Medulla oblongata (tissue), 1 donor: Measurements from ENCODE around the gene MAML2.

Experiments
- DNase-seq: peaks from one replicate; pipeline ENCODE4 v3.0.0-alpha.2; 2015; ENCODE audit errors: extremely low spot score

The MAML2 gene

DNA sequence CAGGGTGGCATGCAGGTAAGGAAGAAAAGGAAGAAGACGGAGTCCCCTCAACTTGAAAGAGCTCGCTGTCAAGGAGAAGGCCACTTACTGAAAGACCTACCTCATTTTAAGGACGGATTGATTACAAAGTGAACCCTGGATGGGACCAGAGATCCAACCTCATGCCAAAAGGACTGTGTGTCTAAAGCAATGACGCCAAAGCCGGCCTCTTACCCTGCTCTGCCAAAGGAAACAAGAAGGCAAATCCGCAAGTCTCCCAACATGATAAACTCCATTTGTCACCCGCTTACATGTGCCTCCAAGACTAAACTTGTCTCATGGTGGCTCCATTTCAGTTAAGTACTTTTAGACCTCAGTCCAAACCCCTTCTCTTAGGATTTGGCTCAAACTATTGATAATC, 270.4 kb downstream of the MAML2 start:
- DNase-seq, result no peak

DNA sequence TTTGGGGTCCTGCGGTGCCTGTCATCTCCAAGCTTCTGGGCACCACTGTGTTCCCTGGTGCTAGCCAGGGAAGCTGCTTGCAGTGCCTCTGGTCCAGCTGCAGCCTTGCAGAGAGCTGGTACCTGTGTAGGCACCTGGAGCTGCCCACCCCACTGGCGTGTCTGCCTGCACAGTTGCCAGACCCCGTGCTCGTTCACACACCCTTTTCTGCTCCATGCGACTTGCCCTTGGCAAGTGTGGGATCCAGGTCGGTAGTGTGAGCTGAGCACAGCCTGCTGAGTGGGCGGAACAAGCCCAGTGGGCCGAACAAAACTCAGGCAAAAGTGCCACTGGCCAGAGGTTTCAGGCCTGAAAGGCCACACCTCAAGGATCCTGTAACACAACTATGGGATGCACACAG, 272.5 kb downstream of the MAML2 start:
- no peak for DNase-seq

- peak; percentile 57 for DNase-seq
Observed at GRCh38 chr11:96067160-96067559, 275.8 kb downstream of the MAML2 start.

DNA sequence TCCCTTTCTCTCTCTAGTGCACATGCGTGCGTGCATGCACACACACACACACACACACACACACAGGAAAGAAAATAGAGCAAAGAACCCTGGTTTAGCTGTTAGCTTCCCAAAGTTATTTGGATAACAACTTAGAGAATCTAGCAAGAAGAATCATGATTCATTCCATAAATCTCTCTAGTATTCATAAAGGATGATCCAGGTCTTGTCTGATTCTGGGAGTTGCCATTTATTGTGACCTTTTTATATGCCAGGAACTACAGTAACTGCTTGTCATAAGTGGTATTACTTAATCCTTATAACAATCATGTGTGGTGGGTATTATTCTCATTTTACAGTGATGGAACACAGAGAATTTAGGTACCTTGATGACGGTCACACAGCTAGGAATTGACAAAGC, 277.6 kb downstream of the MAML2 start:
- DNase-seq, result no peak

- no peak for DNase-seq
Observed at GRCh38 chr11:96063886-96064285, 279.1 kb downstream of the MAML2 start.

DNA sequence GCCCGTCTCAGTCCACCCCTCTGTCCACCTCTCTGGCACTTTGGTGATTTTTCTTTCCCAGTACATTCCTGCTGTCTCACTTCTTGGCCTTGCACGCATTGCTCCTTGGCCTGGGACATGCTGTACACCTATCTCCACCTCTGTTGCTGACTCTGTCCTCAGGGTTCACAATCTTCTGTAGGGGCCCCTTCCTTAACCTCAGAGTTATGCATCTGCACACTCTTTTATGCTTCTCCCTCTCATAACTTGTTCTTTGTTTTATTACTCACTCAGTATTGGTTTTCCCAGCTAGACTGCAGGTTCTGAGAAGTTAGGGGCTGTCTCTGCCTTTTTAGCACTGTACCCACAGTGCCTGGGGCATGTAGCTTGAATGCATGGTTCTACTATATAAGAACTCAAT, 279.9 kb downstream of the MAML2 start:
- DNase-seq, result no peak

DNA sequence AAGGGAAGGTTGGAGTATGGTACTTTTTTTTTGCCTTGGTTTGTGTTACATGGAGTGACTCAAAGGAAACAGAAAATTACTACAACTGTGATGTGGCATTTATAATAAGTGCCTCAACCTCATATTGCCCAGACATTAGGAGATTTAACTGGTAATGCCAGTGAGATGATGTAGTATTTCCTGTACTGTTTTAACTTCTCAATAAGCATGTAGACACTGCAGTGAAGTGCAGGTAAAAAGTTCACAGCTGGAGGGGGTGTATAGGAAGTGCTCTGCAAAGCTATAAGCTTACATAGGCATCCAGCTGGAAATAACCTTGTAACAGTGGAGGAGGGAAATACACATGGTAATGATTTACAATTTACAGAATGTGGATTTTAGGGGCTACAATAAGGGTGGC, 280.9 kb downstream of the MAML2 start:
- DNase-seq, result no peak

DNA sequence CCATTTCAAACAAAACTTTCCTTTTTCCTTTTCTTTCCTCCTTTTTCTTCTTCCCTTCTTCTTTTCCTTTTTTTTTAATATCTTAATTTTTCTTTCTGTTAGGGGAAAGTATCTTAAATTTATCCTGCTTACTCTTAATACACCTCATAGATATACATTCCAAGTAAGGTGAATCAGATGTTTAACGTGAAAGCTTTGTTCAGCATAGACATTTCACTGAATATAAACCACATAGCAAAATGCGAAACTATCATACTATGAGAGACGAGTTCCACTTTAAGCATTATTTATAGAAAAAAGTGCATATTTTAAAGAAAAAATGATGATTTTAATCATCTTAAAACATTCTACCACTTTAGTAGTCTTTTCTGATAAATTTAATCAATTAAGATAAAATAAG, 281.3 kb downstream of the MAML2 start:
- DNase-seq, result no peak

GRCh38 chr11:96061069-96061468, 281.9 kb downstream of the MAML2 start:
- no peak for DNase-seq

- DNase-seq, result no peak
Observed at GRCh38 chr11:96057502-96057901, 285.5 kb downstream of the MAML2 start.

DNA sequence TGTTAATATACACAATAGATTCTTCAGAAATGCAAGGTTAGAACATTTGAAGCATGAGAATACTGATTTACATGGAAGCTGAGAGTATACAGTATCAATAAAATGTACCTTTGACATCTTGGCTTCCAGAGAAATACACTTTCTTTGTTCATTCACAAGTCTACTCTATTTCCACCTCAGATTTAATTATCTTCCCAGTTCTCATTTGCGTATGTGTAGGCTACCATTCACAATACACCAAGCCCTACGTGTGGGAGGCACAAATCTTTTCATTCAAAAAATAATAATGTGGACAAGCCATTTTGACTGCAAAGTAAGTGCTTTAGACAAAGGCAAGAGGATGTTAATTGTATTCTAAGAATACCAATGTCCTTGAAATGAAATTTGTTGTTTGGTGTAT, 286.4 kb downstream of the MAML2 start:
- no peak for DNase-seq

GRCh38 chr11:96055706-96056387, 287.1 kb downstream of the MAML2 start:
- DNase-seq, result no peak

- peak; percentile 69 for DNase-seq
Observed at GRCh38 chr11:96054870-96055705, 287.9 kb downstream of the MAML2 start.

- no peak for DNase-seq
Observed at GRCh38 chr11:96052921-96053651, 289.9 kb downstream of the MAML2 start.

- DNase-seq, result no peak
Observed at GRCh38 chr11:96051820-96052219, 291.2 kb downstream of the MAML2 start.

GRCh38 chr11:96050435-96051182, 292.4 kb downstream of the MAML2 start:
- DNase-seq, result no peak

GRCh38 chr11:96049426-96049825, 293.6 kb downstream of the MAML2 start:
- DNase-seq, result no peak

GRCh38 chr11:96045622-96046456, 297.2 kb downstream of the MAML2 start:
- DNase-seq, result peak; percentile 80

DNA sequence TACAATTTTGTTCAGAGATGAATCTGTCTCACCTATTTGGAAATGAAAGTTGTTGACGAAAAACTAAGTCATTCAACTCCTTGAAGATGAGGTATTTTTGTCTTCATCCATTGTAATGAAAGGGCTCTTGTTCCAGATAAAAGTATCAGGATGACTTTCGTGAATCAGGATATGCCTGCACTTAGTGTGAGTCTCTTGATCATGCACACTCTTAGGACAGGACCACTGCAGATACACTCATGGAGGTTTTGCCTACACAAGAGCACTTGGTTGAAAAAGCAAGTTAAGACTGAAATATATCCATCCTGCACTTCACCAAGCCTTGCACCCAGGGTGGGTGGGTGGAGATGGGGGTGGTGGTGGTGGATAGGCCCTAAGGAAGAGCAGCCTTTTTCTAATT, 298.2 kb downstream of the MAML2 start:
- DNase-seq, result no peak

DNA sequence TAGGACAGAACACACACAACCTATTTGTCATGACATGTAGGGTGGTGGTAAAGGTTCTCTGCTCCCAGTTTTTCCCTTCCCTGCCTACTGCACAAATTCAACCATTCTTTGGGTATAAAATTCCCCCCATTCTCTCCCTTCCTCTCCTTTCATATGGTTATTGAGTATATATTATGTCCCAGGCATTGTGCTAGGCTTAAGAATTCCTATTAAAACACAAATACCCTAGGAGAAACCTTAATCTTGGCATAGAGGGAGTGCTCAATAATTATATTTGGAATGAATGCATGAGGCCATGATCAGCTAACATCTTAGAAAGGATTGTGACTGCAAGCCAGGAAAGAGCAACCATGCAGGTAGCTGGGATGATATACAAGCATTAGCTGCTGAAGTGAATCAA, 298.7 kb downstream of the MAML2 start:
- no peak for DNase-seq

- no peak for DNase-seq
Observed at GRCh38 chr11:96043291-96043690, 299.7 kb downstream of the MAML2 start.
